ENCODE results near the gene TMTC4. TPM values are rescaled to one million over a fixed set of nuclear protein-coding genes. Genes with fewer than 3 reads are reported as not detected.

Gene TMTC4
- total RNA-seq, 3 donors from 2014 or later (not counting 1 experiment from before 2014, with no cell fraction given): 16.2 to 24.9 (median 17.3) TPM

DNA sequence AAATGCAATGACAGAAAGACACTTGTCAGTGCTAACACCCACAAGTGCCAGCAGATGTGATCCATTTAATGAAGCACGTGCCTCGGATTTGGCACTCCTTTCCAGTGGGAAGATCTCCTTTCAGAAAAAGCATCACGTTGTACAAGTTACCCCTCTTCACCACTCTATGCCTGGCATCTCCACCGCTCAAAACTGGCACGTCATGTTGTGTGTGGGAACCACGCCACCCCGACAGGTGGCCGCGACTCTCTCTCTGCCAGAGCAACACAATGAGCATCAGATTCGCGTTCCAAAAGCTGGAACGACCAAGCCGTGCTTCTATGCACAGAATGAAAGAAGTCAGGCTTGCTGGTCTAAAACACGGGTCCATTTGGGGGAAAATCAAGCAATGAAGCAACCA, 24.3 kb downstream of the TMTC4 start:
- no peaks in the 10 kb centered on the region for H3K9me3 Mint-ChIP-seq
- TF ChIP-seq, protein P1, sequence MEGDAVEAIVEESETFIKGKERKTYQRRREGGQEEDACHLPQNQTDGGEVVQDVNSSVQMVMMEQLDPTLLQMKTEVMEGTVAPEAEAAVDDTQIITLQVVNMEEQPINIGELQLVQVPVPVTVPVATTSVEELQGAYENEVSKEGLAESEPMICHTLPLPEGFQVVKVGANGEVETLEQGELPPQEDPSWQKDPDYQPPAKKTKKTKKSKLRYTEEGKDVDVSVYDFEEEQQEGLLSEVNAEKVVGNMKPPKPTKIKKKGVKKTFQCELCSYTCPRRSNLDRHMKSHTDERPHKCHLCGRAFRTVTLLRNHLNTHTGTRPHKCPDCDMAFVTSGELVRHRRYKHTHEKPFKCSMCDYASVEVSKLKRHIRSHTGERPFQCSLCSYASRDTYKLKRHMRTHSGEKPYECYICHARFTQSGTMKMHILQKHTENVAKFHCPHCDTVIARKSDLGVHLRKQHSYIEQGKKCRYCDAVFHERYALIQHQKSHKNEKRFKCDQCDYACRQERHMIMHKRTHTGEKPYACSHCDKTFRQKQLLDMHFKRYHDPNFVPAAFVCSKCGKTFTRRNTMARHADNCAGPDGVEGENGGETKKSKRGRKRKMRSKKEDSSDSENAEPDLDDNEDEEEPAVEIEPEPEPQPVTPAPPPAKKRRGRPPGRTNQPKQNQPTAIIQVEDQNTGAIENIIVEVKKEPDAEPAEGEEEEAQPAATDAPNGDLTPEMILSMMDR (IDR thresholded peaks at IDR 0.05): no peak
- no peaks in the 10 kb centered on the region for H3K36me3 Mint-ChIP-seq
- Histone ChIP-seq H3K27ac (ENCODE audit: low read length) (no peak overlapping the region), H3K36me3 (ENCODE audit: control insufficient read depth, insufficient read depth, low read length) (no peaks in the 10 kb centered on the region), H3K4me3 (ENCODE audit: low read length) (no peak overlapping the region), H3K4me1 (ENCODE audit: control insufficient read depth, insufficient read depth, low read length) (no peaks in the 10 kb centered on the region), H3K27me3 (ENCODE audit: control insufficient read depth, insufficient read depth, low read length) (no peaks in the 10 kb centered on the region), H3K9me3 (ENCODE audit: control insufficient read depth, insufficient read depth, low read length) (no peaks in the 10 kb centered on the region)
- intact Hi-C loops (cut with micrococcal nuclease): no loop called here
- H3K4me1 Mint-ChIP-seq: peaks cover 4% of the 10 kb centered on the region in 2 donors
- WGBS (ENCODE audit: insufficient coverage): 84% methylated on average over 14 of the region's 14 CpGs
- no peaks in the 10 kb centered on the region for H3K27me3 Mint-ChIP-seq (ENCODE audit: low read depth in 2 of 2)
- no peak for ATAC-seq
- H3K4me3 Mint-ChIP-seq: no peak overlapping the region
- H3K27ac Mint-ChIP-seq: no peak overlapping the region
- DNase-seq: no peak

DNA sequence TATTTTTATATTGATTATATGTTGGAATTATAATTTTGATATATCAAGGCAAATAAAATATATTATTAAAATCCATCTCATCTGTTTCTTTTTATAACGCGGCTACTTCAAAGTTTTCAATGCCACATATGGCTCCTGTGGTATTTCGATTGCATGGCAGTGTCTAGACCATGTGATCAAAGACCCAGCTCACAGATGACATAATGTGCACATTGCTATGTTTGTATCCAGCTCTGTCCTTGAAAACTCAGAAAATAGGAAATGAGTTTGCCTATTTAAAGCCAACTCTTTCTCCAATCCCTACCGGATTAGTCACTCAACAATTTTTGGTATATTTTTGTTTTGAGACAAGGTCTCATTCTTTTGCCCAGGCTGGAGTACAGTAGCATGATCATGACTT, 26.2 kb downstream of the TMTC4 start:
- H3K36me3 ChIP-seq (ENCODE audit: control insufficient read depth, insufficient read depth, low read length): no peaks in the 10 kb centered on the region
- Mint-ChIP-seq H3K4me3 (no peak overlapping the region), H3K27ac (no peak overlapping the region), H3K27me3 (ENCODE audit: low read depth in 2 of 2) (no peaks in the 10 kb centered on the region), H3K36me3 (no peaks in the 10 kb centered on the region), H3K4me1 (peaks cover 5 to 9% of the 10 kb centered on the region in 2 donors), H3K9me3 (no peaks in the 10 kb centered on the region)
- no peaks in the 10 kb centered on the region for H3K9me3 ChIP-seq (ENCODE audit: control insufficient read depth, insufficient read depth, low read length)
- DNase-seq (no peak), ATAC-seq (no peak)
- TF ChIP-seq, protein P1 (IDR thresholded peaks at IDR 0.05): no peak
- intact Hi-C loops (cut with micrococcal nuclease): no loop called here
- no peaks in the 10 kb centered on the region for H3K27me3 ChIP-seq (ENCODE audit: control insufficient read depth, insufficient read depth, low read length)
- H3K4me3 ChIP-seq (ENCODE audit: low read length): no peak overlapping the region
- WGBS (ENCODE audit: insufficient coverage): 89% methylated on average over 4 of the region's 4 CpGs
- H3K4me1 ChIP-seq (ENCODE audit: control insufficient read depth, insufficient read depth, low read length): no peaks in the 10 kb centered on the region
- H3K27ac ChIP-seq (ENCODE audit: low read length): no peak overlapping the region

DNA sequence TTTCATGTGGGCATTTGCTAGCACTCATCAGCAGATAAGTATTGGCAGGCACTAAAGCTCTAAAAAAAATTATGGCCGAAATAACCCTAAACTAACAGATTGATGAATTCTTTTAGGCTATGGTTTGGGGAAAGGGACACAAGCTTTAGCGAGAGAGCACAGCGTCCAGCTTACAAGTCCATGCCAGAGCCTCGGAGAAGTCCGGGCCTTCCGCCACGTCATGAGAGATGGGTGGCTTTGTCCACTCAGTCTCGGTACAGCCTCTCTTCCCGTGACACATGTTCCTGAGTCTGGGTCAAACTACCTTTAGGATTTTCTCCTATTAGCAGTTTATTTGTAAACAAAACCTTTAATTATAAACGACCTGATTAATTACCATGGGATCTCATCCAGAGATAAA, 27.7 kb downstream of the TMTC4 start:
- Mint-ChIP-seq H3K36me3 (no peaks in the 10 kb centered on the region), H3K4me3 (no peak overlapping the region), H3K27ac (no peak overlapping the region), H3K9me3 (no peaks in the 10 kb centered on the region), H3K27me3 (ENCODE audit: low read depth in 2 of 2) (no peaks in the 10 kb centered on the region), H3K4me1 (peaks cover 5 to 10% of the 10 kb centered on the region in 2 donors)
- WGBS (ENCODE audit: insufficient coverage): 96% methylated on average over 10 of the region's 10 CpGs
- no peak for DNase-seq
- intact Hi-C loops (cut with micrococcal nuclease): no loop called here
- H3K4me1 ChIP-seq (ENCODE audit: control insufficient read depth, insufficient read depth, low read length): no peaks in the 10 kb centered on the region
- H3K27me3 ChIP-seq (ENCODE audit: control insufficient read depth, insufficient read depth, low read length): no peaks in the 10 kb centered on the region
- peaks cover under 1% of the 10 kb centered on the region for H3K36me3 ChIP-seq (ENCODE audit: control insufficient read depth, insufficient read depth, low read length)
- H3K27ac ChIP-seq (ENCODE audit: low read length): no peak overlapping the region
- no peaks in the 10 kb centered on the region for H3K9me3 ChIP-seq (ENCODE audit: control insufficient read depth, insufficient read depth, low read length)
- no peak overlapping the region for H3K4me3 ChIP-seq (ENCODE audit: low read length)
- TF ChIP-seq, protein P1 (IDR thresholded peaks at IDR 0.05): no peak
- no peak for ATAC-seq

DNA sequence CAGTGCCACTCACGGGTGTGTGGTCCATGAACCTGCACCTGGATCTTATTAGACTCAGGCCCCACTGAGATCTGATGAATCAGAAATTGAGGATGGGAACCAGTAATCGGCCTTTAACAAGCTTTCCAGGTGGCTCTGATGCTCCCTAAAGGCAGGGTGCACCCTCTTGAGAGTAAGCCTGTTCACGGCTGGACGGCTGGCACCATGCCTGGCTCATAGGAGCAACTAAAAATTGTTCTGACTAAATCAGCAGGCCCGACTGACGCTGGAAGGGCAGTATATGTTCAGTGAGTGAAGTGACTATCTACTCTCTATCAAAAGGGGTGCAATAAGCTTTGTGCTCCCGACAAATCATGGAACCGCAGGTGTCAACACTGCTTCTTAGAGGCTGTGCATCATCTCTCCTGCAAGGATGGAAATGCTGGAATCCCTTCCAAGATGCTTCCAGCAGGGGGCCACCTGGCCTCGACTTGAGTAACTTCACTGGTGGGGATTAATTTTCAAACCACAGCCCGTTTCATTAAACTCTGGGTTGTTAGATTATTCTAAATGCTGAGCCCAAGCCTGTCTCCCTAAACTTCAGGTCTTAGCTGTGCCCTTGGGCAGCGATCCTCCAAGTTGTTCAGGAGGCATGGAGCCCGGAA, 28.4 kb downstream of the TMTC4 start:
- no peaks in the 10 kb centered on the region for H3K9me3 ChIP-seq (ENCODE audit: control insufficient read depth, insufficient read depth, low read length)
- 86% methylated on average over 12 of the region's 12 CpGs for WGBS (ENCODE audit: insufficient coverage)

More for the DNA sequence above, 28.4 kb downstream of the TMTC4 start:
- Histone ChIP-seq H3K4me3 (ENCODE audit: low read length) (no peak overlapping the region), H3K36me3 (ENCODE audit: control insufficient read depth, insufficient read depth, low read length) (peaks cover 4% of the 10 kb centered on the region), H3K27ac (ENCODE audit: low read length) (no peak overlapping the region), H3K4me1 (ENCODE audit: control insufficient read depth, insufficient read depth, low read length) (no peaks in the 10 kb centered on the region), H3K27me3 (ENCODE audit: control insufficient read depth, insufficient read depth, low read length) (no peaks in the 10 kb centered on the region)
- Mint-ChIP-seq H3K4me1 (peaks cover 5 to 10% of the 10 kb centered on the region in 2 donors), H3K4me3 (no peak overlapping the region), H3K27ac (no peak overlapping the region), H3K27me3 (ENCODE audit: low read depth in 2 of 2) (no peaks in the 10 kb centered on the region), H3K9me3 (no peaks in the 10 kb centered on the region), H3K36me3 (no peaks in the 10 kb centered on the region)
- intact Hi-C loops (cut with micrococcal nuclease): no loop called here
- no peak for ATAC-seq
- no peak for DNase-seq
- TF ChIP-seq, protein P1 (IDR thresholded peaks at IDR 0.05): no peak

All from natural killer cell (primary cell).